Neural cell (in vitro differentiated cells): ENCODE results near the gene HYLS1. TPM values are rescaled to one million over a fixed set of nuclear protein-coding genes. Genes with fewer than 3 reads are reported as not detected.

Source experiments
- H2AFZ ChIP-seq: fragments of 200-600, 300-800 bp; sonication (generic), shearing (Covaris generic); 2 replicates; pipeline ENCODE4 v1.6.0; 2014; ENCODE audit warnings: low read depth, mild to moderate bottlenecking, antibody characterized with exemption, low read length, moderate library complexity
- H3F3A ChIP-seq: fragments of 200-600 bp; shearing (Covaris generic); 2 replicates; pipeline ENCODE4 v1.6.1; 2016; ENCODE audit warnings: mild to moderate bottlenecking, moderate library complexity, mixed read lengths, antibody characterized with exemption, low read length; ENCODE audit not compliant: insufficient read depth, poor library complexity, severe bottlenecking
- H3K27ac ChIP-seq: fragments of 200-600, 300-800 bp; sonication (generic), shearing (Covaris generic); 2 replicates; pipeline ENCODE4 v1.5.1; 2014; ENCODE audit warnings: mild to moderate bottlenecking, low read length, moderate library complexity
- H3K27me3 ChIP-seq: fragments of 300-800, 200-600 bp; sonication (generic), shearing (Covaris generic); 2 replicates; pipeline ENCODE4 v1.6.0; 2014; ENCODE audit warnings: mild to moderate bottlenecking, low read depth, low read length, moderate library complexity; ENCODE audit not compliant: insufficient read depth
- H3K36me3 ChIP-seq: fragments of 300-800, 200-600 bp; sonication (generic), shearing (Covaris generic); 2 replicates; pipeline ENCODE4 v1.5.1; 2014; ENCODE audit warnings: mild to moderate bottlenecking, antibody characterized with exemption, low read length, moderate library complexity; ENCODE audit not compliant: insufficient read depth
- H3K4me2 ChIP-seq: fragments of 300-800, 200-600 bp; sonication (generic), shearing (Covaris generic); 2 replicates; pipeline ENCODE4 v1.6.0; 2014; ENCODE audit warnings: mild to moderate bottlenecking, low read length
- H3K4me3 ChIP-seq: fragments of 300-800, 200-600 bp; sonication (generic), shearing (Covaris generic); 2 replicates; pipeline ENCODE4 v1.5.1; 2014; ENCODE audit warnings: mild to moderate bottlenecking, low read length, moderate library complexity
- H3K79me2 ChIP-seq: fragments of 200-600 bp; shearing (Covaris generic); replicated peaks from 2 replicates; pipeline ENCODE4 v1.6.0; 2014; ENCODE audit warnings: mild to moderate bottlenecking, low read length, moderate library complexity; ENCODE audit not compliant: insufficient read depth
- H3K9ac ChIP-seq: fragments of 300-800, 200-600 bp; sonication (generic), shearing (Covaris generic); 2 replicates; pipeline ENCODE4 v1.6.1; 2016; ENCODE audit warnings: mild to moderate bottlenecking, low read length, mixed read lengths
- H3K9me2 ChIP-seq: fragments of 200-600 bp; shearing (Covaris generic); 2 replicates; pipeline ENCODE4 v1.6.1; 2016; ENCODE audit warnings: mild to moderate bottlenecking, low read length, mixed read lengths; ENCODE audit not compliant: insufficient read depth
- H3K9me3 ChIP-seq: fragments of 200-600, 300-800 bp; sonication (generic), shearing (Covaris generic); 2 replicates; pipeline ENCODE4 v1.6.1; 2016; ENCODE audit warnings: mild to moderate bottlenecking, mixed run types, low read length, moderate library complexity, mixed read lengths
- H4K20me1 ChIP-seq: fragments of 200-600 bp; shearing (Covaris generic); 2 replicates; pipeline ENCODE4 v1.6.1; 2016; ENCODE audit warnings: mild to moderate bottlenecking, mixed run types; ENCODE audit not compliant: insufficient read depth
- CTCF ChIP-seq: fragments of 450-650 bp; IDR thresholded peaks from 2 replicates; pipeline ENCODE4 v1.5.1; 2014; ENCODE audit warnings: antibody characterized with exemption, mild to moderate bottlenecking, moderate library complexity; ENCODE audit not compliant: poor library complexity, severe bottlenecking
- EP300 ChIP-seq: fragments of 450-650 bp; conservative IDR thresholded peaks from 2 replicates; pipeline ENCODE4 v1.6.1; 2014; ENCODE audit warnings: antibody characterized with exemption, mild to moderate bottlenecking, moderate library complexity; ENCODE audit not compliant: poor library complexity, severe bottlenecking
- EZH2 ChIP-seq: fragments of 200-600, 300-800 bp; shearing (Covaris generic), sonication (generic); IDR thresholded peaks from 2 replicates; pipeline ENCODE4 v1.6.1; 2014; ENCODE audit warnings: antibody characterized with exemption, low read length, borderline replicate concordance, mild to moderate bottlenecking; ENCODE audit not compliant: insufficient read depth, poor library complexity, severe bottlenecking
- MXI1 ChIP-seq: fragments of 450-650 bp; conservative IDR thresholded peaks from 2 replicates; pipeline ENCODE4 v1.6.1; 2014; ENCODE audit warnings: antibody characterized with exemption, mild to moderate bottlenecking; ENCODE audit not compliant: poor library complexity, severe bottlenecking
- POLR2AphosphoS5 ChIP-seq: IDR thresholded peaks from 2 replicates; pipeline ENCODE4 v1.6.1; 2012
- REST ChIP-seq: IDR thresholded peaks from 2 replicates; pipeline ENCODE4 v1.6.1; 2012; ENCODE audit warnings: borderline replicate concordance
- SMC3 ChIP-seq: fragments of 450-650 bp; conservative IDR thresholded peaks from 2 replicates; pipeline ENCODE4 v1.6.1; 2014; ENCODE audit warnings: antibody characterized with exemption, mild to moderate bottlenecking, moderate library complexity; ENCODE audit not compliant: poor library complexity
- TAF1 ChIP-seq: IDR thresholded peaks from 2 replicates; pipeline ENCODE4 v1.6.1; 2012; ENCODE audit warnings: low read depth
- polyA plus RNA-seq: library from polyadenylated mRNA; depleted of rRNA; stranded (reverse); fragments of >200 nt; gene quantifications from 2 replicates; pipeline ENCODE4 v1.2.3, GENCODE V29; 2014

HYLS1 gene
- polyA plus RNA-seq, 1 donor from 2014 or later, result 6.0 TPM

- H2AFZ ChIP-seq, result no peak overlapping the region
- no peak overlapping the region for H3K27ac ChIP-seq
- H3K27me3 ChIP-seq, result no peaks in the 10 kb centered on the region
- no peaks in the 10 kb centered on the region for H3K9me3 ChIP-seq
- no peaks in the 10 kb centered on the region for H3F3A ChIP-seq
- no peaks in the 10 kb centered on the region for H3K79me2 ChIP-seq
- no peak overlapping the region for H3K4me2 ChIP-seq
- no peaks in the 10 kb centered on the region for H3K9me2 ChIP-seq
- H3K9ac ChIP-seq, result no peak overlapping the region
- H3K36me3 ChIP-seq, result no peaks in the 10 kb centered on the region
- H3K4me3 ChIP-seq, result no peak overlapping the region
- no peak for TF ChIP-seq TAF1
- no peak for TF ChIP-seq CTCF
- TF ChIP-seq REST, result no peak
- TF ChIP-seq SMC3, result no peak
- no peaks in the 10 kb centered on the region for H4K20me1 ChIP-seq
These were observed 4.1 kb upstream of the HYLS1 start for GRCh38 chr11:125883375-125883774.

GRCh38 chr11:125886997-125887372 is 483 bp upstream of the HYLS1 start:
- Histone ChIP-seq H3K9ac (peak overlapping the region; percentile 78), H3K4me2 (no peak overlapping the region), H3K27ac (peak overlapping the region; percentile 77), H4K20me1 (no peaks in the 10 kb centered on the region), H3K9me3 (no peaks in the 10 kb centered on the region), H3K36me3 (no peaks in the 10 kb centered on the region), H3K27me3 (no peaks in the 10 kb centered on the region), H3K9me2 (no peaks in the 10 kb centered on the region), H3K79me2 (no peaks in the 10 kb centered on the region), H3K4me3 (peak overlapping the region; percentile 93), H3F3A (no peaks in the 10 kb centered on the region), H2AFZ (no peak overlapping the region)
- TF ChIP-seq TAF1 (no peak), POLR2AphosphoS5 (no peak), CTCF (no peak), EZH2 (no peak), SMC3 (no peak), EP300 (no peak), MXI1 (no peak), REST (no peak)
